ENCODE data around the gene APOBEC3B. TPM values are rescaled to one million over a fixed set of nuclear protein-coding genes. Genes with fewer than 3 reads are reported as not detected.
"Not testable (repeated sequence)": the region's sequence is repeated elsewhere in the genome, so short reads cannot be mapped to it uniquely, and the experiment has no call there.

Gene APOBEC3B
- polyA plus RNA-seq, 1 donor (not counting 4 experiments of a cell fraction or from before 2014, with no cell fraction given), result 3.4 TPM

DNA sequence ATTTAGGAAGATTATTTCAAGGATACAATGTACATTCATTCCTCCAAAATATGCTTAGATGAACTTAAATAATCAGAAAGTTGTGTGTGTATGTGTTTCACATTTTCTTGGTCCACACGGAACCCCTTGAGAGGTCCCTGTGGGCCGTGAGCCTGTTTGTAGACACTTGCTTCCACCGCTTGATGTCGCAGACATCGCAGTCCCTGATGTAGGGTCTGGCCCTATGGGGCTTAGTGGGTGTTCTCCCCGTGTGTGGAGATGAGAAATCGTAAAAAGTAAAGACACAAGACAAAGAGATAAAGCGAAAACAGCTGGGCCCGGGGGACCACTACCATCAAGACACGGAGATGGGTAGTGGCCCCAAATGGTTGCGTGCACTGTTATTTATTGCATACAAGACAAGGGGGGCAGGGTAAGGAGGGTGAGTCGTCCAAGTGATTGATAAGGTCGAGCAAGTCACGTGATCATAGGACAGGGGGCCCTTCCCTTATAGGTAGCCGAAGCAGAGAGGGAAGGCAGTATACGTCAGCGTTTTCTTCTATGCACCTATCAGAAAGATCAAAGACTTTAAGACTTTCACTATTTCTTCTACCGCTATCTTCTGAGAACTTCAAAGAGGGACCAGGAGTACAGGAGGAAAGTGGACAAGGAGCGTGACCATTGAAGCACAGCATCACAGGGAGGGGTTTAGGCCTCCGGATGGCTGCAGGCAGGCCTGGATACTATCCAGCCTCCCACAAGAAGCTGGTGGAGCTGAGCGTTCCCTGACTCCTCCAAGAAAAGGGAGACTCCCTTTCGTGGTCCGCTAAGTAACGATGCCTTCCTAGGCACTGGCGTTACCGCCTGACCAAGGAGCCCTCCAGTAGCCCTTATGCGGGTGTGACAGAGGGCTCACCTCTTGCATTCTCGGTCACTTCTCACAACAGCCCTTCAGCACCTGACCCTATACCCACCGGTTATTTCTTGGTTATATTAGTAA is 30.7 kb downstream of the APOBEC3B start:
- FAIRE-seq, result no peak
- Histone ChIP-seq H2AFZ (ENCODE audit: control insufficient read depth, low read length) (no peak overlapping the region), H3K4me3 (ENCODE audit: control insufficient read depth in 2 of 3, extremely low read depth in 1 of 3, insufficient read depth in 2 of 3, low read depth in 1 of 3, low read length in 3 of 3) (no peak overlapping the region), H3K27ac (ENCODE audit: control insufficient read depth, insufficient read depth, low read length) (no peak overlapping the region), H3K9me1 (ENCODE audit: control insufficient read depth, extremely low read depth, insufficient read depth, low read length) (no peaks in the 10 kb centered on the region), H3K4me2 (ENCODE audit: control insufficient read depth, extremely low read depth, insufficient read depth, low read depth, low read length) (no peak overlapping the region), H3K9me3 (ENCODE audit: control insufficient read depth, low read depth, low read length) (no peaks in the 10 kb centered on the region), H3K36me3 (ENCODE audit: control insufficient read depth in 2 of 2, extremely low read depth in 1 of 2, insufficient read depth in 2 of 2, low read length in 2 of 2) (no peaks in the 10 kb centered on the region), H4K20me1 (ENCODE audit: control insufficient read depth, extremely low read depth, insufficient read depth, low read length) (no peaks in the 10 kb centered on the region), H3K79me2 (ENCODE audit: control insufficient read depth, insufficient read depth, low read length) (peaks cover 29% of the 10 kb centered on the region), H3K4me1 (ENCODE audit: control insufficient read depth, extremely low read depth, insufficient read depth, low read length) (peaks cover 10% of the 10 kb centered on the region), H3K27me3 (ENCODE audit: control insufficient read depth, extremely low read depth, insufficient read depth, low read length) (no peaks in the 10 kb centered on the region), H3K9ac (ENCODE audit: control insufficient read depth, extremely low read depth, insufficient read depth, low read length) (no peak overlapping the region)
- no peak for DNase-seq (ENCODE audit: low read depth, low spot score)
- dilution Hi-C loops (cut with MboI; ENCODE audit: extremely low pct_ligation_motif_present, low sequenced_read_pairs), result no loop called here
- TF ChIP-seq, protein P1, sequence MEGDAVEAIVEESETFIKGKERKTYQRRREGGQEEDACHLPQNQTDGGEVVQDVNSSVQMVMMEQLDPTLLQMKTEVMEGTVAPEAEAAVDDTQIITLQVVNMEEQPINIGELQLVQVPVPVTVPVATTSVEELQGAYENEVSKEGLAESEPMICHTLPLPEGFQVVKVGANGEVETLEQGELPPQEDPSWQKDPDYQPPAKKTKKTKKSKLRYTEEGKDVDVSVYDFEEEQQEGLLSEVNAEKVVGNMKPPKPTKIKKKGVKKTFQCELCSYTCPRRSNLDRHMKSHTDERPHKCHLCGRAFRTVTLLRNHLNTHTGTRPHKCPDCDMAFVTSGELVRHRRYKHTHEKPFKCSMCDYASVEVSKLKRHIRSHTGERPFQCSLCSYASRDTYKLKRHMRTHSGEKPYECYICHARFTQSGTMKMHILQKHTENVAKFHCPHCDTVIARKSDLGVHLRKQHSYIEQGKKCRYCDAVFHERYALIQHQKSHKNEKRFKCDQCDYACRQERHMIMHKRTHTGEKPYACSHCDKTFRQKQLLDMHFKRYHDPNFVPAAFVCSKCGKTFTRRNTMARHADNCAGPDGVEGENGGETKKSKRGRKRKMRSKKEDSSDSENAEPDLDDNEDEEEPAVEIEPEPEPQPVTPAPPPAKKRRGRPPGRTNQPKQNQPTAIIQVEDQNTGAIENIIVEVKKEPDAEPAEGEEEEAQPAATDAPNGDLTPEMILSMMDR (optimal IDR thresholded peaks at IDR 0.05 in 1 of 3, IDR thresholded peaks at IDR 0.05 in 1 of 3, conservative IDR thresholded peaks at IDR 0.05 in 1 of 3; ENCODE audit: extremely low read depth in 1 of 3, insufficient read depth in 2 of 3, low read length in 3 of 3), result no peak
- no peak for TF ChIP-seq EZH2 (IDR thresholded peaks at IDR 0.05; ENCODE audit: low read length)

DNA sequence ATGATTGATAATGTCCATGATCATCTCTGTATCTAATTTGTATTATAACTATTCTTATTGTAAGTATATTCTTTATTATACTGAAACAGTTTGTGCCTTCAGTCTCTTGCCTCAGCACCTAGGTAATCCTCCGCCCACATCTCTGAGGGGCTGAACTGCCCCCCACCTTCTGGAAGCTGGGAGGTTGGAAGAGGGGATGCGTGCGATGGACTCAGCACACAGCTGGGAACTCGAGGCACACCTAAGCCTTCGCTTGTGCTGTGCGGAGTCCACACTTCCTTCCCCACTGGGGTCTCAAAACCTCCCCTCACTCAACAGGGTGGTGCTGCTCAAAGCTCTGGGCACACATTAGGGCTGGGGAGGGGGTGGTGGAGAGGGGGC is 31.4 kb downstream of the APOBEC3B start:
- Histone ChIP-seq H2AFZ (ENCODE audit: control insufficient read depth, low read length) (peak overlapping the region; percentile 78), H3K9ac (ENCODE audit: control insufficient read depth, extremely low read depth, insufficient read depth, low read length) (peak overlapping the region; percentile 76), H3K4me3 (ENCODE audit: control insufficient read depth in 2 of 3, extremely low read depth in 1 of 3, insufficient read depth in 2 of 3, low read depth in 1 of 3, low read length in 3 of 3) (peak overlapping the region in 2 of 3 experiments; percentile 82 to 87), H3K79me2 (ENCODE audit: control insufficient read depth, insufficient read depth, low read length) (peaks cover 33% of the 10 kb centered on the region), H3K4me2 (ENCODE audit: control insufficient read depth, extremely low read depth, insufficient read depth, low read depth, low read length) (peak overlapping the region; percentile 86)
- dilution Hi-C loops (cut with MboI; ENCODE audit: extremely low pct_ligation_motif_present, low sequenced_read_pairs); H3K27me3 ChIP-seq (ENCODE audit: control insufficient read depth, extremely low read depth, insufficient read depth, low read length); H4K20me1 ChIP-seq (ENCODE audit: control insufficient read depth, extremely low read depth, insufficient read depth, low read length); H3K9me1 ChIP-seq (ENCODE audit: control insufficient read depth, extremely low read depth, insufficient read depth, low read length); H3K4me1 ChIP-seq (ENCODE audit: control insufficient read depth, extremely low read depth, insufficient read depth, low read length); DNase-seq (ENCODE audit: low read depth, low spot score); H3K27ac ChIP-seq (ENCODE audit: control insufficient read depth, insufficient read depth, low read length); FAIRE-seq; H3K9me3 ChIP-seq (ENCODE audit: control insufficient read depth, low read depth, low read length); H3K36me3 ChIP-seq (ENCODE audit: control insufficient read depth in 2 of 2, extremely low read depth in 1 of 2, insufficient read depth in 2 of 2, low read length in 2 of 2): not testable (repeated sequence)

All from keratinocyte (primary cell).